GM18498 (cell line): ENCODE results near the gene CERS3.

Source experiments
- ATAC-seq: cut with Tn5 transposase; IDR thresholded peaks from one replicate; pipeline ENCODE4 v1.9.1; 2021; ENCODE audit warnings: mild to moderate bottlenecking, moderate library complexity; ENCODE audit not compliant: unreplicated experiment

The CERS3 gene

DNA sequence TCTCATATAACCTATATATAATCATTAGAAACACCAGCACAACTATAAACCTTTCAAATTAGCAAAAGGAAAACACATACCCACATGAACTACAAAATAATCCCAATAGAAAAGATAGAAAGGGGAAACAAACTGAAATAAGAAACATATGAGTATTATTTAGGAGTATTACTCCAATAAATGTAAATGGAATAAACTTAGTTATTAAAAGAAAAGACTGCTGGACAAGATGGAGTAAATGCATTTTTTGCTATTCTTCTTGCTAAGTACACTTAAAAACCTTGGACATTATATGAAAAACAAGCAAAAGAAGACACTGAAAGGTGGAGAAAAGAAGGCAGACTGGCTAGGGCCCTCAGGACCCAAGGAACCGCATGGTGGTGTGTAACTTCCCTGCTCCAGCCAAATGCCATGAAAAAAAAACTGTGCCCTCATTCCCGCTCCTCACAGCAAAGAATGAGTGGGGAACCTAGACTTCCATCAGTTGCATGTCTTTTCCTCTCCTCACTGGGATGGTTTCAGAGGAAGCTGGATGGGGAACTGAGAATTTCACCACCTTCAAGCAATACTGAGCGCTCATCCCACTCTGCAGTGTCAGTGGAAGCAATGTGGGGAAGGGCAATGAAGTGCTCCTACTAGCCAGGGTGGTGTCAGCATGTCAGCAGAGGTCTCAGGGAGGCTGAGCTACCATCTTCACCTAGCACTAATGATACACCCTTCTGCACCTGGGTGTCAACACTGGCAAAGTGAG is 143.3 kb downstream of the CERS3 start:
- no peak for ATAC-seq

DNA sequence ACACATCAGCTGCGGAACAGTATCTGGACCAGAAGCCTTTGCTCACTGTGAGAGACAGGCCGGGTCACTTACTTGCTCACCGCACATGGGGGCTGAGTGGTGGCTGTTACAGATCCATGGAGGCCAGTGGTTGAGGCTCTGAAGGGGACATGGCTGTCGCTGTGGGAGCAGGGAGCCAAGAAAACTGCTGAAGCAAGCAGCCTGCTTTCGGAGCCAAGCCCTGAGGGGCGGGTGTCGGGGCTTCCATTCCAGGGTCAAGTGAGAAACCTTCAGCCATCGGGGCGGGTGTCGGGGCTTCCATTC is 144.7 kb downstream of the CERS3 start:
- no peak for ATAC-seq

DNA sequence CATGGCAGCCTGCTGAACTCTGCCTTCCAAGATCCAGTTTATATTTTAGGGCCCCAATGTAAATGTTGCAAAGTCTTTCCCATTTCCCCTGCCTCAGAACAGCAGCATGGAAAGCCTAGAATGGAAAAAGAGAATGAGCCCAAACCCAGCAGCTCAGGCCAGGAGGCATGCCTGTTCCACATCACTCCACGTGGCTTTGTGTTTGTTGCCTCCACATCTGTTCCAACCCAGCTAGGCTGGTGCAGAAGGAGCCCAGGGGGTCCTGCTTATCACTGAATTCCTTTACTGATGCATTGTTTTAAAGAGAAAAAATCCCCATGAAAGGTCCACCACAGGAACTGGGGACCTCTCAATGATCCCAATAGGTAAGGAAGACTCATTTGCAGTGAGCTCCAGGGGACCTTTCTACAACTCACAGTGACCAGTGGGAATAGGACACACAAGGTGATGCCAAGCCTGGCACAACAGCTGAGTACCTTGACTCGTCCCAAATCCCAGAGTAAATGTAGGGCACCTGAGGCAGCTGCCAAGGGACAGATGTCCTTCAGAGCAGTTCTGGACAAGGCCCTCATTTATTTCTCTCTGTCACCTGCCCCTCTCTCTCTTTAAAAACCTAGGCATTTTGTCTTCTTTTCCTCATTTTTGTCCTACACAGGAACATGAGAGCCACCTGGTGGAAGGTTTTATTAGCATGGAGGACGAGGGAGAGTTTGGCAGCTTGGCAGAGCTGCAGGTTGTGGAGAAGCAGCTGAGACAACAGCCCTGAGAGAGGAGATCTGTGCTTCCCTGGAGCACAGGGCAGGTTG is 145.2 kb downstream of the CERS3 start:
- no peak for ATAC-seq

DNA sequence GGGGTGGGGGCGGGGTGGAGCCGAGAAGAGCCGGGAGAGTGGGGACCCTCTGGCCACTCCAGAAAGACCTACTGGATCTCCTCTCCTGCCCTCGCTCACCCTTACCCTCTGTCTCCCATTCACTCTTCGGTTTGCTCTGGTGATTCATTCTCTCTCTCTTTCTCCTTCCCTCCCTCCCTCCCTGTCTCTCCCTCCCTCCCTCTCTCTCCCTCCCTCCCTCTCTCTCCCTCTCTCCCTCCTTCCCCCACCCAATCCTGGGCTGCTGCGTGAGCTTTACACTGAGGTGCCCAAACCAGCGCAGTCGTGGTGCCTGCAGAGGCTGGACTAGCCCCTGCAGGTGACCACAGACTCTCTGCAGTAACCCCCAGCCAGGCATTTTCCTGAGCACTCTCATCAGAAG is 154.8 kb downstream of the CERS3 start:
- ATAC-seq: no peak

DNA sequence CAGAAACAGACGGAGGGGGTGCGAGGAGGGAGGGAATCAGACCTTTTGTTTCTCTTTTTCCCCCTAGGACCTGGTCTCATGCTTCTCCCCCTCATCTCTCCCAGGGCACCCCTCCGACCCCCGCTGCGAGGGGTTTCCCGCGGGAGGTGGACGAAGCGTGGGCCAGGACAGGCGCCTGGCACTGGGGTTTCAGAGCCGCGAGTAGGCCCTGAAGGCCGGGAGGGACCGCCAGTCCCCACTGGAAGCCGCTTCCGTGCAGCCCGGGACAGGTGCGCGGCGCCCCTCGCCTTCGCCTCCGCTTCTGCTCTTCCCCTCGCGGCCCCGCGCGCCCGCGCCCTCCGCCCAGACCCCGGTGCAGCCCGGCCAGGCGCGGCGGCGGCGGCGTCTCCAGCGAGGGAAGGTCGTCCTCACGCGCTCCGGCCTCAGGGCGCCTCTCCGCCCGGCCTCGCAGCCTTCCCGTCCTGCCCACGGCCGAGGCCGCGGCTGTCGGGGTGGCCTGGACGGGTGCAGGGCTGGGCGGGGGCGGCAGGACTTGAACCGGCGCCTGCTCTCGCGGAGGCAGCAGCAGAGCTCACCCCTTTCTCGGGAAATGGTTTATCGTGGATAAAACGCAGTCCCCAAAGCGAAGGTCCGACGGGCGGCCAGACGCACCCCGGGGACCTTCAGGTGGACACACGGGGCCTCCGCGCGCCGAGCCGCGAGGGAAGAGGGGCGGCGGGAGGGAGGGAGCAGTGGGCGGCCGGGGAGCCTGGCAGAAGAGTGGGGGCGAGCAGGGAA is 155.4 kb downstream of the CERS3 start:
- no peak for ATAC-seq

DNA sequence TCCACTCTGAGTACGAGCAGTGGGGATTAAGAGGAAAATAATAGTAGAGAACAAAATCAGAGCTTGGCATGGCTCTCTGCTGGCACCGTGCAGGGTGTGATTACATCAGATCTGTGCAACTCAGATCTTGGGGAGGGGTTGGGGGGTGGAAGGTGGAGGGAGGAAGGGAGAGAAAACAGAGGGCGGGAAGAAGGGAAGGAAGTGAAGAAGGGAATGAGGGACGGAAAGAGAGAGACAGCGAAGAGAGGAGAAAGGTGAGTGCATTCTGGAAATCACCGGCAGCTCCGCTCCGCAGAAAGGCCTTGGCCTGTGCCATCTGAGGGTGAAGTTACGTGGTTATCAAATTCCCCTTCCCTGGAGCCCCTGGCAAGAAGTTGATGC is 156.0 kb downstream of the CERS3 start:
- ATAC-seq: no peak

DNA sequence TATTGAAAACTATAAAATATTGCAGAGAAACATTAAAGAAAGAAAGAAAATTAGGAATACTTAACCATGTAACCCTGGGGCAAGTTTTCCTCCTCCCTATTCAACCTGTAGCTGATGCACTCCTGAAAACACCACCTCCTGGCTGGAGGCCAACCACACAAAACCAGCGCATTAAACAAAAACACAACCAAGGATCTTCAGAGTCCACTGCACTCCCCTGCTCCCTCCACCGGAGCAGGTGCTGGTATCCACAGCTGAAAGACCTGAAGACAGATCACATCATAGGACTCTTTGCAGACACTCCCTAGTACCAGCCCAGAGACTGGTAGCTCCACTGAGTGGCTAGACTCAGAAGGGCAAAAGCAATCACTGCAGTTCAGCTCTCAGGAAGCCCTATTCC is 173.4 kb downstream of the CERS3 start:
- ATAC-seq: no peak

DNA sequence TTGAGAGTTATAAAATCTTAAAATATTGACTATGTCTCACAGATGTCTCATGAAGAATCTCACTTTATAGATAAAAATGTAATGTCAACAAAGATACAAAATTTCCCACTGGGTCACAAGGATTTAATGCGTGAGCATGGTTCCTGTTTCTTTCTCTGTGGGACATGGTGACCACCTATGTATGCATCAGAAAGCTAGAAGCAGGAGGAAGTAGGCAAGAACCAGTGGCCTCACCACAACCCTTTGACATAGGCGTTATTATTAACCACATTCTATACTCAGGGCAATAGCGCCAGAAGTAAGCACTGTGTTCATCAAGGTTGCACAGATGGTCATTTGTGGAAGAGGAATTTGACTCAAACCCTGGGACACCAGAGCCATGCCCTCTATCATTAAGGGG is 175.3 kb downstream of the CERS3 start:
- no peak for ATAC-seq

DNA sequence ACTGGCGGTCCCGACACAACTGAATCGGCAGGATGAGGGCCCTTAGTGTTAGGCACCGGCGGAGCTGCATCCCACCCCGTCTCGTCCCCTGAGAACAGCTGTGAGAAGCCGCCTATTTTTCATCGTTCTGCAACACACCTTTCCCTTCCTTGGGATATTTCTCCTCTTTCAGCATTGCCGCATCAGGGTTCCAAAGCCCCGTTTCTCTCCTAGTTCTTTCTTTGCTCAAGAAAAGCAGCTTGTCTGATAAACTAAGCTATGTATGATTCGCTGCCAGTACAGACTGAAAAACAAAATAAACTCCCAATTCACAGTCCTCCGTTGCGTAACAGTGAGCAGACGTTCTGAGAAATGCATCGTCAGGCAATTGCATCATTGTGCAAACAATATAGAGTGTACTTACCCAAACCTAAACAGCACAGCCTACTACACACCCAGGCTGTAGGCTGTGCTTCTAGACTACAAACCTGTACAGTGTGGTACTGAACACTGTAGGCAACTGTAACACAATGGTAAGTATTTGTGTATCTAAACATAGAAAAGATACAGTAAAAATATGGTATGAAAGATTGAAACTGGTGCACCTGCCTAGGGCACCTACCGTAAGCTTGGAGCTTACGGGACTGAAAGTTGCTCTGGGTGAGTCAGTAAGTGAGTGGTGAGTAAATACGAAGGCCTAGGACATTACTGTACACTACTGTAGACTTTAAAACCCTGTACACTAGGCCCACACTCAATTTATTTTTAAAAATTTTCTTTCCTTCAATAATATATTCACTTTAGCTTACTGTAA is 178.1 kb downstream of the CERS3 start:
- no peak for ATAC-seq
